Thyroid gland (tissue), 4 donors: ENCODE data around the gene TP63.

Source experiments
- POLR2A ChIP-seq, 2 donors: fragments of 450-650 bp; IDR thresholded peaks; one replicate each; pipeline ENCODE4 v1.6.1; 2017; ENCODE audit warnings: antibody characterized with exemption in 2 of 2, mild to moderate bottlenecking in 2 of 2, moderate library complexity in 1 of 2
- TF ChIP-seq, protein P1 (sequence below), 6 experiments: fragments of 200-600 bp in 3 of 6; fragments of 450-650 bp in 3 of 6; sonication (generic) in 3 of 6; IDR thresholded peaks; one replicate each; pipeline ENCODE4 v1.5.1; 2016 to 2019; ENCODE audit warnings: antibody characterized with exemption in 6 of 6, mild to moderate bottlenecking in 2 of 6, inconsistent platforms in 1 of 6, moderate library complexity in 1 of 6

DNA sequence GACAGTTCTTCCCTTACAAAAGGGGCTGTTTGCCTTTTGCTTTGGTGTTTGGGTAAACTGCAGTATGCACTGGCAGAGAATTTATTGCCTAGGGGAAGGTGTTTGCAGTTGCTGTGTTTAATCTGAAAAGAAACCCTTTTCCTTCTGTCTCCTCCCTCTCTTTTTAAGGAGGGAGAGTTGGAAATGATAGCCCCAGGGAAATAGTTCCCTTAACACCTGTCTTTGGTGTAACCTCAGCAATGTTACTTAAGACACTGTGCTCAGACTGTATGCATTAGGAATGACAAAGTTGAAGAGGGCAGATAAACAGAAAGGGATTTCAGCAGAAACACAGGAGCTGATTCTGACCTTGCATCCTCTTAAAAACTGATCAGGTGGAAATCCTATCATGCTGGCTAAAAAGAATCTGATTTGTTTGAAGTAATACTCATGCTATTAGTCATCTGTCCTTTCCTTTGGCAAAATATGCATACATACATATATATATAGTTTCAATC is 125.4 kb downstream of the TP63 start:
- TF ChIP-seq, protein P1, sequence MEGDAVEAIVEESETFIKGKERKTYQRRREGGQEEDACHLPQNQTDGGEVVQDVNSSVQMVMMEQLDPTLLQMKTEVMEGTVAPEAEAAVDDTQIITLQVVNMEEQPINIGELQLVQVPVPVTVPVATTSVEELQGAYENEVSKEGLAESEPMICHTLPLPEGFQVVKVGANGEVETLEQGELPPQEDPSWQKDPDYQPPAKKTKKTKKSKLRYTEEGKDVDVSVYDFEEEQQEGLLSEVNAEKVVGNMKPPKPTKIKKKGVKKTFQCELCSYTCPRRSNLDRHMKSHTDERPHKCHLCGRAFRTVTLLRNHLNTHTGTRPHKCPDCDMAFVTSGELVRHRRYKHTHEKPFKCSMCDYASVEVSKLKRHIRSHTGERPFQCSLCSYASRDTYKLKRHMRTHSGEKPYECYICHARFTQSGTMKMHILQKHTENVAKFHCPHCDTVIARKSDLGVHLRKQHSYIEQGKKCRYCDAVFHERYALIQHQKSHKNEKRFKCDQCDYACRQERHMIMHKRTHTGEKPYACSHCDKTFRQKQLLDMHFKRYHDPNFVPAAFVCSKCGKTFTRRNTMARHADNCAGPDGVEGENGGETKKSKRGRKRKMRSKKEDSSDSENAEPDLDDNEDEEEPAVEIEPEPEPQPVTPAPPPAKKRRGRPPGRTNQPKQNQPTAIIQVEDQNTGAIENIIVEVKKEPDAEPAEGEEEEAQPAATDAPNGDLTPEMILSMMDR (IDR thresholded peaks at IDR 0.05): no peak
- TF ChIP-seq POLR2A (IDR thresholded peaks at IDR 0.05): no peak
